ENCODE measurements around the gene EPB41L2. TPM values are rescaled to one million over a fixed set of nuclear protein-coding genes. Genes with fewer than 3 reads are reported as not detected.
A peak's percentile ranks its signal among the peaks of the same experiment; 100 is the strongest.

EPB41L2 gene
- total RNA-seq, 1 donor from 2014 or later, result 124 TPM

DNA sequence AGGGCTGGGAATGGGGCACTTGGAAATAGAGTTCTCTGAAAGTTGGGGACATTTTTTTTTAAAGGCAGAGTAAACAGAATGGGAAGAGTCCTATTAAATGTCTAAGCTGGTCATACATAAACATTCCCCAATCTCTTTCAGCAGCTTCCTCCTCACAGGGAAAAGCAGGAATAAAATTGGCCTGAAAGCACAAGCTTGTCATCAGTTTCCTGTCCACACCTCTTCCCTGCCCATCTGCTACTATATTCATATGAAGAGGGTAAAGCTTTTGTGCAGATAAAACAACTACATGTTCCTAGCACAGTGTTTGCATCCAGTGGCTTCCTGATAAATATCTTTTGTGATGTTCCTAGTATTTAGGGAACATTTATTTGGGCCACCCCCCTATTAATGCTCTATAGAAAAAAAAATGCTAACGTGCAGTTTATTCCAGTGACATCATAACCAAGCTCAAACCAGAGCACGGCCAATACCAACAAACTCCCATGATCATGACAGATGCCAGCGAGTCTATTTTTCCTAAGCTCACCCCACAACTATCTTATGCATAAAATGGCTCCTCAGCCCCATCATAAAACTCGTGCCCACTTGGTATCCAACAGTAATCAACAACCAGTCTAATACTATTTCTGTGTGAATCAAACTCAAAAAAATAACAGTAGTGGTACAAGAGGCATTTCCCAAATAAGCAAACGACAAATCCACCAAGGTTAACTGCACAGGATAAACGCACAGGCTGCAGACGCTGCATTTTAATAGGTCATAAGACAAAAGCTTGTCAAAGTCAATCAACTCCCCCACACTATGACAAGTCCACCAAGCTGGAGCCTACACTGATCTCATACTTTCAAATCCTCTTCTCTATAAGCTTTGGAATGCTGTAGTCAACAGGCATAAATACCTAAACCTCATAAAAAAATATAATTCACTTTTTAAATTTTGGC, 95.3 kb downstream of the EPB41L2 start:
- Histone ChIP-seq H3K4me1 (peaks cover 68% of the 10 kb centered on the region), H3K27me3 (ENCODE audit: low read depth) (no peaks in the 10 kb centered on the region), H3K27ac (peak overlapping the region; percentile 59), H3K9me3 (no peaks in the 10 kb centered on the region), H3K36me3 (no peaks in the 10 kb centered on the region), H3K4me3 (peak overlapping the region; percentile 50)
- ATAC-seq (no peak), DNase-seq (no peak)
- intact Hi-C loops (cut with DNase I), result no loop called here
- TF ChIP-seq, protein P1, sequence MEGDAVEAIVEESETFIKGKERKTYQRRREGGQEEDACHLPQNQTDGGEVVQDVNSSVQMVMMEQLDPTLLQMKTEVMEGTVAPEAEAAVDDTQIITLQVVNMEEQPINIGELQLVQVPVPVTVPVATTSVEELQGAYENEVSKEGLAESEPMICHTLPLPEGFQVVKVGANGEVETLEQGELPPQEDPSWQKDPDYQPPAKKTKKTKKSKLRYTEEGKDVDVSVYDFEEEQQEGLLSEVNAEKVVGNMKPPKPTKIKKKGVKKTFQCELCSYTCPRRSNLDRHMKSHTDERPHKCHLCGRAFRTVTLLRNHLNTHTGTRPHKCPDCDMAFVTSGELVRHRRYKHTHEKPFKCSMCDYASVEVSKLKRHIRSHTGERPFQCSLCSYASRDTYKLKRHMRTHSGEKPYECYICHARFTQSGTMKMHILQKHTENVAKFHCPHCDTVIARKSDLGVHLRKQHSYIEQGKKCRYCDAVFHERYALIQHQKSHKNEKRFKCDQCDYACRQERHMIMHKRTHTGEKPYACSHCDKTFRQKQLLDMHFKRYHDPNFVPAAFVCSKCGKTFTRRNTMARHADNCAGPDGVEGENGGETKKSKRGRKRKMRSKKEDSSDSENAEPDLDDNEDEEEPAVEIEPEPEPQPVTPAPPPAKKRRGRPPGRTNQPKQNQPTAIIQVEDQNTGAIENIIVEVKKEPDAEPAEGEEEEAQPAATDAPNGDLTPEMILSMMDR (IDR thresholded peaks at IDR 0.05), result no peak

DNA sequence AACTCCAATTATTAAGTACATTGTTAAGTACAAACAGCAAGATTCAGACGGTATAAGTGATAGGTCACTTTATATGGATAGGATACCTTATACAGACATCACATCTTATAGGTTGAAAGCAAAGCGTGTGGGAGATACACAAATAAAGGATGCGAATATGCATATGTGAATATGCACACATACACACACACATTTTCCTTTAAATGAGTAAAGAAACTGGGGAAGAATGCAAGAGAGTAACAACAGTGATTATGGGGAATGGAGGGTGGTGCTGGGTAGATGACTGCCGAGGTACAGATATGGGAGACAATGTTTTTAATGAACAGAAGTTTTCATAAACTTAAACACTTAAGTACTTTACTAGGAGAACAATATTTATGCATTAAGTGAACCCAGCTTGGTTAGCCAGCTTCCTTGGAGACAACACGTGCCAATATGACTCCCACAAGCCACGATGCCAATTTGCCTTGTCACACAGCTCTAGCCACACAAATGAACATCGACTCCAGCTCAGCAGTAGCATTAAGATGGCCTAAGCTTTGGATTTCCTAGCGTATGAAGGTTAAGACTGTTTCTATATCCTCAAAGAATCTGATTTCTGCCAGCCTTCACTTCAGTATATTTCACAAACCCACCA, 96.6 kb downstream of the EPB41L2 start:
- peak overlapping the region; percentile 42 for H3K27ac ChIP-seq
- H3K4me3 ChIP-seq, result peak overlapping the region; percentile 50
- TF ChIP-seq, protein P1 (IDR thresholded peaks at IDR 0.05), result no peak
- H3K27me3 ChIP-seq (ENCODE audit: low read depth), result no peaks in the 10 kb centered on the region
- no peaks in the 10 kb centered on the region for H3K9me3 ChIP-seq
- ATAC-seq, result no peak
- peaks cover 76% of the 10 kb centered on the region for H3K4me1 ChIP-seq
- DNase-seq, result no peak
- H3K36me3 ChIP-seq, result no peaks in the 10 kb centered on the region
- intact Hi-C loops (cut with DNase I), result no loop called here

DNA sequence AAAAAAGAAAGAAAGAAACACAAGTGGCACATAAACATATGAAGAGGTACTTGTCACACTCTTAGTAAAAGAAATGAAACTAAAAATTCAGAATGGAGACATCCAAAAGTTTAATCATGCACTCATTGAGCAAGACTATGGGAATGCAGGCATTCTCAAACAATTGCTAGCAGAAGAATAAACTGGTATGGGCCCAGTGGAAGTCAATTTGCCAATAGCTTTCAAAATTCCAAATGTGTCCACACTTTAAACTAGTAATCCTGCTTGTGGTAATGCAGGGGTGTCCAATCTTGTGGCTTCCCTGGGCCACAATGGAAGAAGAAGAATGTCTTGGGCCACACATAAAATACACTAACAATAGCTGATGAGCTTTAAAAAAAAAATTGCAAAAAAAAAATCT, 97.4 kb downstream of the EPB41L2 start:
- peak in 1 of 2 donors; percentile 21 for ATAC-seq
- Histone ChIP-seq H3K27ac (no peak overlapping the region), H3K36me3 (no peaks in the 10 kb centered on the region), H3K4me3 (no peak overlapping the region), H3K4me1 (peaks cover 76% of the 10 kb centered on the region), H3K9me3 (no peaks in the 10 kb centered on the region), H3K27me3 (ENCODE audit: low read depth) (no peaks in the 10 kb centered on the region)
- DNase-seq, result no peak
- intact Hi-C loops (cut with DNase I), result no loop called here
- TF ChIP-seq, protein P1 (IDR thresholded peaks at IDR 0.05), result no peak

DNA sequence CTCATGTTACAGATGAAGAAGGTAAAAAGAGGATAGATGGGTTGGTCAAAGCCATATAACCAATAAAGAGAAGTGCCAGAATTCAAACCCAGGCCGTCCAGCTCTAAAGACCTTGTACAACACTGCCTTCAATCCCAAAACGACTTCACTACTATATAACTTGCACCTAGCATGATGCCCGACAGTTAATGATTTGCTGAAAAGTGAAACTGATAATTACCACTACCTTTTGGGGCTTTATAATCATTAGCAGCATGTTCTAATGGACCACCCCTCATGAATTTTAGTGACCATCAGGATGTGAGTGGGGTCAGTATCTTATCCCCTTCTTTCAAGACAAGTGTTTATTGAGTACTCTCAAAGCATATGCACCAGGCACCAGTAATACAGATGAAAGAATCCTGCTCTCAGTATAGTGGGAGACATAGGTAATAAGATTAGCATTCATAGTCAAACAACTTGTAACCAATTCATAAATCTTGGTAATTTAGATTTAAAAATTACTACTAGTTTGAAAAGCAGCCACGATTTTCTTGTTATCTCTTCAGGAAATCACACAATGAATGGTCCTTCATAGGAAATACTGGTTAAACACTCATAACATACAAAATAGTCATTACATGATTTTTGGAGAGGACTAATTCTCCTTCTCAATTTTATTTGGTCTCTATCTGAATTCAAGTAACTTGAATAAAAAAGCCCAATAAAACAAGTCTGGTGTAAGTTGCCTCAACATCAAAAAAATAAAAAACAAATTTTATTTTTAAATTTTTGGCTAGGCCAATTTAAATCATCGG, 98.0 kb downstream of the EPB41L2 start:
- H3K27ac ChIP-seq, result no peak overlapping the region
- ATAC-seq, result no peak
- no peaks in the 10 kb centered on the region for H3K36me3 ChIP-seq
- no peak overlapping the region for H3K4me3 ChIP-seq
- TF ChIP-seq, protein P1 (IDR thresholded peaks at IDR 0.05), result no peak
- H3K27me3 ChIP-seq (ENCODE audit: low read depth), result no peaks in the 10 kb centered on the region
- H3K4me1 ChIP-seq, result peaks cover 72% of the 10 kb centered on the region
- intact Hi-C loops (cut with DNase I), result no loop called here
- H3K9me3 ChIP-seq, result no peaks in the 10 kb centered on the region
- no peak for DNase-seq

DNA sequence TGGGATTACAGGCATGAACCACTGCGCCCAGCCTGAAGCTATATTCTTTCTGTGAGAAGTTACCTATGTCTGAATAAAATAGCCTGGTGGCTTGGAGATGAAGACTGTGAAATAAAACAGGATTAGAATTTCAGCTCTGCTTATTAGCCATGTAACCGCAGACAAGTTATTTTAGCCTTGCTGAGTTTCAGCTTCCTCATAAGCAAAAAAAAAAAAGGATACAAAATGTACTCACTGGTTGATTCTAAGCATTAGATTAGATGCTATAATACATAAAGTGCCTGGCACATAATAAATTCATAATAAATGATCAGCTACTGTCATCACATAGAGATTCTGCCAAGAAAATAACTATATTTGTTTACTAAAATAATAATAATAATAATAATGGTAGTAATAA, 98.8 kb downstream of the EPB41L2 start:
- H3K4me3 ChIP-seq, result no peak overlapping the region
- H3K27ac ChIP-seq, result no peak overlapping the region
- TF ChIP-seq, protein P1 (IDR thresholded peaks at IDR 0.05), result no peak
- no peaks in the 10 kb centered on the region for H3K9me3 ChIP-seq
- no peaks in the 10 kb centered on the region for H3K36me3 ChIP-seq
- ATAC-seq (no peak), DNase-seq (no peak)
- intact Hi-C loops (cut with DNase I), result no loop called here
- peaks cover 65% of the 10 kb centered on the region for H3K4me1 ChIP-seq
- no peaks in the 10 kb centered on the region for H3K27me3 ChIP-seq (ENCODE audit: low read depth)
